Subcutaneous adipose tissue (tissue), 4 donors: ENCODE data around the gene ARSB. TPM values are rescaled to one million over a fixed set of nuclear protein-coding genes. Genes with fewer than 3 reads are reported as not detected.

Source experiments
- CTCF ChIP-seq: fragments of 450-650 bp; IDR thresholded peaks from one replicate; pipeline ENCODE4 v1.5.1; 2016; ENCODE audit warnings: low read depth, mild to moderate bottlenecking, control low read depth, antibody characterized with exemption, moderate library complexity
- total RNA-seq, 4 donors: library from RNA; depleted of rRNA; stranded (reverse); fragments of >200 nt; gene quantifications; one replicate each; pipeline ENCODE4 v1.1.0, GENCODE V29; 2016

ARSB gene
- total RNA-seq, 4 donors from 2014 or later: 10.9 to 24.8 (median 17.0) TPM

- TF ChIP-seq CTCF: no peak
Measured at GRCh38 chr5:78791501-78792100, 193.5 kb downstream of the ARSB start.

GRCh38 chr5:78787783-78788182, 197.3 kb downstream of the ARSB start:
- no peak for TF ChIP-seq CTCF

DNA sequence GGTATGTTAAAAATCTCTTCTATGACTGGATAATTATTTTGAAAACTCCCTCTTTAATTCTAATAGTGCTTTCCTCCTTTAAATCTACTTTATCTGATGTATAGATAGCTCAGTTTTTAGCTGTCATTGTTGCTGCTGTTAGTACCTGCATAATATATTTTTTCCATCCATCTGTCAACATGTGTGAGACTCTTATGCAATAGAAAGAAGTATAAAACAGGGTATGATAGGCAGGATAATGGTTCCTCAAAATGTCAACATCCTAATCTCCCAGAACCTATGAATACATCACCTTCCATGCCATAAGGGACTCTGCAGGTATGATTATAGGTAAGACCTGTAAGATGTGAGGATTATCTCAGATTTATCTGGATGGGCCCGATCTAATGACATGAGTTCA, 199.7 kb downstream of the ARSB start:
- TF ChIP-seq CTCF: no peak

GRCh38 chr5:78783434-78784130, 201.5 kb downstream of the ARSB start:
- no peak for TF ChIP-seq CTCF

- TF ChIP-seq CTCF: no peak
Measured at GRCh38 chr5:78782728-78783127, 202.4 kb downstream of the ARSB start.

DNA sequence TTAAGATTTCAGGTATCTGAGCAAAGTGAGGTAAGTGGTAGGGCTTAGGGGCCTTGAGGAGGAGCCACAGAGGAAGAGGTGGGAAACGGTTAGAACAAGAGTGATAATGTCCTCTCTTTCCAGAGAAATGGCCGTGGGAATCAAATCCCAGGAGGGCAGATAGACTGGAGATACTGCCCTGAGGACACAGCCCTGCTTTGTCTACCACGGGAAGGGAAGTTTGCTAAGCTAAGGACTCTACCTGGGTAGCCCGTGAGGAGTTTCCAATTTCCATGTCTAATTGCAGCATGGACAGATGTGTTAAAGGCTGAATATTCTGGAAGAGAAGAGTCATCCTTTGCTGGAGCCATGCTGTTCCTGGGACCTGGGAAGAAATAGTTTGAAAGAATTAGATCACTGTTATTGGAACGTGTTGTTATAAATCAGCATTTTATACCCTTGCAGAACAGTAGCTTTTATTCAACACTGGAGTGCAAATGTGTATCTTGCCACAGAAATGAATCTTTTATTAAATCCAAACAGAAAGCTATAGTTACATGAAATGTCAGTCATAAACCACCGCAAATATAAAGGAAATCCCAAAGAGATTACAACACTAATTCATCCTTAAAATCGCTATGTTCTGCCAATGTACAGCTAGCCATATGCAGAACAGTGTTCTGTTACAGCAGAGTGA, 203.4 kb downstream of the ARSB start:
- no peak for TF ChIP-seq CTCF
